GDM1 (cell line): ENCODE data around the gene ZNF683.

Source experiments
- DNase-seq: peaks from one replicate; lab custom pipeline; 2025; lab: John Stamatoyannopoulos, UW

Gene ZNF683

GRCh38 chr1:26358411-26359384 lies 13.9 kb downstream of the ZNF683 start:
- DNase-seq = no peak

- no peak for DNase-seq
These were observed 15.4 kb downstream of the ZNF683 start for GRCh38 chr1:26357121-26357602.

- DNase-seq = no peak
These were observed 16.4 kb downstream of the ZNF683 start for GRCh38 chr1:26356106-26356505.

GRCh38 chr1:26354972-26355371 lies 17.6 kb downstream of the ZNF683 start:
- DNase-seq = no peak

DNA sequence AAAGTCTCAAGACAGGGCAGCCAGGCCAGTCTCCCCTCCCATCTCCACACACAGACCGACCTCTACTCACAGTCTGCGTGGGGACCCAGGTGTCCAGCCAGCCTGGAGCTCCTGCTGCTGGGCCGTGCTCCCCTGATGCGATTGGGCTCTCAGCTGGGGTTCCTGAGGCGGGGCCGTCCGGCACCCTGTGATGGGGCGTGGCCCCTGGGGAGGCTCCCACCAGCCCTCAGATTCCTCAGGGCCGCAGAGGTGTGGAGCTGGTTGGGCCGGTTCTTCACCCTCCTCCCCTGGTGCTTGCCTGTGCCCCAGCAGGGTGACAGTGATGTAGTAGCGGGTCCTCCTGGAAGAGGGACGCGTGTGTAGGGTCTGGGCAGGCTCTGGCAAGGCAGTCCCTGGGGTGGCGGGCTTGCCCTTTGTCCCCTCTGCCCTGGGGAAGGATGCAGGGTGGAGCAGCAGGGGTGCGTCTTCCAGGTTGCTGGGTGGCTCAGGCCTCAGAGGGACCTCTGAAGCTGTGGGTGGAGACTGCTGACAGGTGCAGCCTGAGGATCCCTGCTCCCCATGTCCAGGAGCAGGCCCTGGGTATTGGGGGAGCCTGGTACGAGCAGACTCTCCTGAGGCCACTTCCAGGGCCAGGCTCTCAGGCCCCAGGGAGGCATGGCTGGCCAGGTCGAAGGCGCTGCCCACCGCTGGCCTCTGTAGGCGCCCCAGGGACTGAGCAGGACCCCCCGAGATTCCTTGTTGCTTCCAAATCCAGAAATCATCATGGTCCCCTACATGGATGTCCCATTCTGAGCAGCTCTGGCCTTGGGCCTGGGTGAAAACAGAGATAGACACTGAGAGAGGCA lies 18.4 kb downstream of the ZNF683 start, which contains the start of gene CRYBG2:
TSS of gene CRYBG2 (minus strand) at position 155 of the 845 bp plus-strand sequence. CDS start 7,473 bp downstream, outside the sequence.
- no peak for DNase-seq

DNA sequence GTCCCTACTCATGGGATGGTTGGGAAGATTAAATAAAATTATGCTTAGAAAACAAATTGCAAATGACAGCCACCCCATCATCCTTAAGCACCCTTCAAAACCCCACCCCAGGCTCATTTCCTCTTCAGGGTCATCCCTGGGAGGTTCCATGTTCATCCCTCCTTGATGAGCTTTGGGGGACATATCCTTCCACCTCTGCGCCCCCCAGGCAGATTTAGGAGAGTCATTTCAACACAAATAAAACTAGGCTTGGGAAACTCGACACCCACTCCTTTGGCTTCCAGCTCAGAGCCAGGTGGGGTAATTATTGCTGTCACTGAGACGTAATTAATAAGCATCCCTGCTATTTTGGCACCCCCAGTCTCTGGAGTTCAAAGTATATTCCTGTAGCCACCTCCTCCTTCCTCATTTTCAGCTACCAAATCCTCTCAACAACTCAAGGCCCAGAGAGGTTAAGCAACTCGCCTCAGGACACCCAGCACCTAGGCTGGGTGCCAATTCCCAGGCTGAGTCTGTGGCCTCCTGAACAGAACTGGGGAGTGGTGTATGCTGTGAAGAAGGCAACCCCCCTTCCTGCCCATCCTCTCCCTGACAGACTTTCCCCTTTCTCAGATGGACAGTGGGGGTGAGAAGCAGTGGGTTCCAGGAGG lies 19.2 kb downstream of the ZNF683 start:
- no peak for DNase-seq

GRCh38 chr1:26352338-26352679 lies 20.2 kb downstream of the ZNF683 start:
- no peak for DNase-seq

DNA sequence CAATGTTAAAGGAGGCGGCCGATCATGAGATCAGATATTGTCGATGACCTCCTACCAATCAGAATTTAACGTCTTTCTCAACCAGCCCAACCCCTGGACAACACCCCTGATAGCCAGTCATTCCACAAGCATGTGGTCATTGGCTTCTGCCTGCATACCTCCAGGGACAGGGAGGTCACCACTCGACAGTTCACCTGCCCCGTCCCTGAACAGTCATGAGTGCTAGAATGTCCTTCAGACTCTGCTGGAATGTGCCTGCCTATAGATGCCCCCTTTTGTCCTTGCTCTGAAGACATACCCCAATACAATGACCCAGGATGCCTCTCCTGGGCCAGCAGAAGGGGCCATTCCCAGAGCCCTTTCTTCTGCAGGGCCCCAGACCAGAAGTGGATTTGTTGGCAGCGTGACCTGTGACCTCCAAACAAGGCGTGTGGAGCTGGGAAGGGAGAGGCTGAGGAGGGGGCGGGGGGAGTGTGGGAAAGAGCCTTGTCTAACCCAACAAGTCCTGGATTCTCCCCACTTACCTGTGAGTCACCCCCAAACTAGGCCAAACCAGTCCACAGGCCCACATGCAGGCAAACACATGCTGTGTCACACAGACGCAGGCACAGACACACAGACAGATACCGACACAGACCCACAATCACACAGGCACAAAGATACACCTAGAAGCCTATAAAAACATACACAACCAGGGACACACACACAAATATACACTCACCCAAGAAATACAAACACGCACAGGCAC lies 20.8 kb downstream of the ZNF683 start:
- DNase-seq = no peak

- DNase-seq = no peak
These were observed 21.6 kb downstream of the ZNF683 start for GRCh38 chr1:26350701-26351589.

DNA sequence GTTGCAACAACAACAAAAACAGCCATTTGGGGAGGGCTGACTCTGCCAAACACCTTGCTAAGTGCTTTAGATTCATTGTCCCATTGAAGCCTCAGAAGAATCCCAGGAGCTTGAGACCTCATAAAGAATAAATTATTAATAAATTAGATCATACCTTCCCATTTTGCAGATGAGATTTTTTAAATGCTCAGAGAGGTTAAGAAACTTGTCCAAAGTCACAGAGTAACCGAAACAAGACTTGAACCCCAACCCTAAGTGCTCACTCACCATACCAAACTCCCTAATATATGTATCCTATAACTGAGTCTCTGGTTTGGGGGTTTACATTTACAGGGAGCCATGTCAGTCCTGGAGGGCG lies 22.2 kb downstream of the ZNF683 start:
- DNase-seq = no peak

GRCh38 chr1:26349877-26350244 lies 22.7 kb downstream of the ZNF683 start:
- no peak for DNase-seq

- no peak for DNase-seq
These were observed 23.2 kb downstream of the ZNF683 start for GRCh38 chr1:26349188-26349876.

DNA sequence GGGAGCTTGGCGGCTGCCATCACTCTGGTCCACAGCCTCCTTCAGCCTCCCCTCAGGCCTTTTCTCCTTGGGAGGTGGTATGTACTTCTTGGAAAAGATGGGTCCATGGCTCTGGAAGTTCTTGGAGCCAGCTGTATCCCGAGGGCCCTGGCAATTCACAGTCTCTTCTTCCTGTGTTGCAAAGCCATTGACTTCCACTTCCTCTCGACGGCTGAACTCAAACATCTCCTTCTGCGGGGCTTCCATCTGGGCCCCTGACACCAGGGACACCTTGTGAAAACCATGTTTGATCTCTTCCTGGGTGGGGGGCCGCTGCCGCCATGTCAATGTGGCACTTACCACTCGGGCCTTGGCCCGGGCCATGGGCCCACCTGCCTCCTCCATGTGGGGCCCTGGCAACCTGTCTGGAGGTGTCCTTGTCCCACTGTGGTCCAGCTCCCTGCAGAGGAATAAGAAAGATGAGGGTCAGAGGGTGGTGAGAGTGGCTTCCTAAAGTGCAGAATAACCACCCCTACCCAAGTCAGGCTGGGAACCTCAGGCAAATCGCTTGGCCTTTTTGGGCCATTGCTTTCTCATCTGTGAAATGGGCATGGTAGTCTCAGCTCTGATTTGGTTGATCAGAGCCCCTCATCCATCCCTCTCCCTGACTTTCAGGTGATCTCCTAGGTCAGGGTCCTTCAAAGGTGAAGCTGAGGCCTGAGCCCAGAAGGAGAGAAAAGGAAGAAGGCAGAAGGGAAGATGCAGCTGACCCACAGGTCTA lies 26.1 kb downstream of the ZNF683 start:
- DNase-seq = no peak

DNA sequence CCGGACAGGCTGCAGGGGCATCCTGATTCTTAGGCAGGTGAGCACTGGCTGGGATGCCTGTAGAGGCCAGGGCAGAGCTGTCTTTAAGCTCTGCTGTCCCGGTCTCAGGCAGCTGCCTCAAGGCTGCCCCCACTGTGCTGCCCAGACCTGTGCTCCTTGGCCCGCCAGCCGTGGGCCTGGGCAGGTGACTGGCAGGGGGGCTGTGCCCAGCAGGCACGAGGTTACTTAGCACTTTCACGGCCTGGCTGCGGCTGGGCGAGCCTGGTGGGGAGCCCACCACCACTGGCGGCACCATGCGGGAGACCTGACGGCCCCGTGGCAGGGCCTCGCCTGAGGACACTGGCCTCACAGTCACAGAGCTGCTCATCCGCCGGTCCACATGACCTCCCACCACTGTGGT lies 26.8 kb downstream of the ZNF683 start:
- DNase-seq = no peak

DNA sequence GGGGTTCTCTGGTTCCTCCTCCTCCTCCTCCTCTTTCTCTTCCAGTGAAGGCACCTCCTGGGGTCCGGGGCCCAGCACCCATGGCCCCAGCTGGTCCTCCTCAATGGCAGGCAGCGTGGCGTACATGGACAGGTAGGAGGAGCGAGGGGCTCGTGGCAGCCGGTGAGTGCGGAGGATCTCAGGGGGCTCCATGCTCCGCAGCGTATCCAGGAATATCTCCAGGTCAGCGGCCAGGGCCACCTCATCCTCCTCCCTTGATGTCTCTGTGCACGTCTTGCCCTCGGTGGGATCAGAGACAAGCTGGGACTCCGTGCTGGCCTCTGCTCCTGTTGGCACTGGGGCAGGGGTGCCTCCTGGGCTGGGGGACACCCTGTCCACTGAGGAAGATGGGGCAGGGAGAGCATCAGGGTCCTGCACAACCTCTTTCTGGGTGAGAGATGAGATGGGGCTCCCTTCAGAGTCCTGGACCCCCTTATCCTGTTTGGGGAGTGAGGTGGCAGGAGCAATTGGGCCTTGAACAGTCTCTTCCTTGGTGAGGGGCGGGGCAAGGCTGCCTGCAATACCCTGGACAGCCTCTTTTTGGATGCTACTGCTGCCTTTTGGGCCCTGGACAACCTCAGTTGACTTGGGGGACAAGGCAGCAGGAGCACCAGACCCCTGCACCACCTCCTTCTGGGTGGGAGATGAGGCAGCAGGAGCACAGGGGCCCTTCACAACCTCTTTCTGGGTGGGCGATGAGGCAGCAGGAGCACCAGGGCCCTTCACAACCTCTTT lies 28.2 kb downstream of the ZNF683 start:
- no peak for DNase-seq

GRCh38 chr1:26340047-26340481 lies 32.5 kb downstream of the ZNF683 start:
- no peak for DNase-seq

DNA sequence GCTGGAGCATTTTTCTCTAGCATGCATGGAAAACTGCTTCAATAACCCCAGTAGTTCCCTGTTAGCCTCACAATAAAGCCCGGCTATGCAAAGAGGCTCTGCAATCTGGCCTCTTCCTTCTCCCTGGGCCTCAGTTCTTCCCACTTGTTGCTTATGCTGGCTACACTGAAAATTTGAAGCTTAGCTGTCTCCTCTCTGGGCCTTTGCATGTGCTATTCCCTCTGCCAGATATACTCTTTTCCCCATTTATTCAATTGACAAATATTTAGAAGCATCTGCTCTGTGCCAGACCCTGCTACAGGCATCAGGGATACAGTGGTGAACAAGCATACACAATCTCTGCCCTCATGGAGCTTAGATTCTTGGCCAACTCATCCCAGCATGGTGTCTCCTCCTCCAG lies 33.9 kb downstream of the ZNF683 start:
- DNase-seq = no peak

DNA sequence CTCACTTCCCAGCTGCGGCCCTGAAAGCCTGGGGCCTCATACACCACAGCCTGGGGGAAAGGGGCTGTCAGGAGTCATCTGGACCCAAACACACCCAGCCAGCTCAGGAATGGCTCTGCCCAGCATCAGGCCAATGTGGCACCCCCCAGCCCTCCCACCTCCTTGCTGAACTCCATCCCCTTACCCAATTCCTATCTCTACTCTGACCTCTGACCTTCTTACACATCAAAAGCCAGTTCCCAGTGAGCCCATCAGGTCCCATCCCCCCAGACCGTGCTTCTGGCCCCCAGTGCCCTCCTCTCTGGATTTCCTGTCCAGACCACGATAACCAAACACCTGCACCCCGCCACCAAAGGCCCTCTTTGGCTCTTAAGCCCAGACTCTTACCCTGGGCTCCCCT lies 34.9 kb downstream of the ZNF683 start:
- DNase-seq = no peak

- no peak for DNase-seq
These were observed 35.4 kb downstream of the ZNF683 start for GRCh38 chr1:26337206-26337535.
